ENCODE results near the gene KIF26B.
A peak's percentile ranks its signal among the peaks of the same experiment; 100 is the strongest.
"Not testable (repeated sequence)": the region's sequence is repeated elsewhere in the genome, so short reads cannot be mapped to it uniquely, and the experiment has no call there.

KIF26B gene

DNA sequence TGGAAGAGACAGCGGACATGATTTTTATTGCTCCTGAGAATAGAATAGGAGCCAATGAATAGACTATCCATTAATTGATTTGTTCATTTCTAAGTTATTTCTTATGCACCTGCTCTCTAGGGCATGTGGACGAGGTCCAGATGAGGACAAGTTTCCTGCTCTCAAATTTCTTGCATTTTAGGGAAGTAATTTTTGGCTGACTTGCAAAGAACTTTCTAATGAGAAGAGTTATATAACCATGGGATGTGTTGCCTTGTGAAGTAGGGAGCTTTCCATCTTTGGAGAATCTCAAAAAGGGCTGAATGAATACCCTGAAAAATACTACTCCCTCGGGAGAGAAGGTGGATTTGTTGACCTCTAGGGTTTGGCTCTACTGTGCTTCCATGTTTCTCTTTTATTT is 243.0 kb downstream of the KIF26B start:
- no peak for DNase-seq

DNA sequence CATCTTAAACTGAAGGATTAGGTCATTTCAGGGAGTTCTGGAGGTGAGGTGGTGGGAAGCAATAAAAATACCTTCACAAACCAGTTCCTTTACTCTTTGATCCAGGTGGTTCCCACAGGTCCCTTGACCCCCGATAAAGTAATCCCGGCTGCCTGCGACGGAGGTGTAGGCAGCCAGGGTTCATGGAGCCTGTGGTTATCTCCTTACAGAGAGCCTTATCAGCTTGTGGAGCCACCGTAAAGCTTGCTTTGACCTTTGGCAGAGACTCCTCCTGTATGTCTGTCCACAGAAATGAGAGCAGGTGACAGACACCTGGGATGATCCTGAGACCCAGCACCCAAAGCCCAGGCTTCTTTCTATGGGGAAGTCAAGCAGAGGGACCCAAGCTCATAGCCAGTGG is 243.4 kb downstream of the KIF26B start:
- no peak for DNase-seq

DNA sequence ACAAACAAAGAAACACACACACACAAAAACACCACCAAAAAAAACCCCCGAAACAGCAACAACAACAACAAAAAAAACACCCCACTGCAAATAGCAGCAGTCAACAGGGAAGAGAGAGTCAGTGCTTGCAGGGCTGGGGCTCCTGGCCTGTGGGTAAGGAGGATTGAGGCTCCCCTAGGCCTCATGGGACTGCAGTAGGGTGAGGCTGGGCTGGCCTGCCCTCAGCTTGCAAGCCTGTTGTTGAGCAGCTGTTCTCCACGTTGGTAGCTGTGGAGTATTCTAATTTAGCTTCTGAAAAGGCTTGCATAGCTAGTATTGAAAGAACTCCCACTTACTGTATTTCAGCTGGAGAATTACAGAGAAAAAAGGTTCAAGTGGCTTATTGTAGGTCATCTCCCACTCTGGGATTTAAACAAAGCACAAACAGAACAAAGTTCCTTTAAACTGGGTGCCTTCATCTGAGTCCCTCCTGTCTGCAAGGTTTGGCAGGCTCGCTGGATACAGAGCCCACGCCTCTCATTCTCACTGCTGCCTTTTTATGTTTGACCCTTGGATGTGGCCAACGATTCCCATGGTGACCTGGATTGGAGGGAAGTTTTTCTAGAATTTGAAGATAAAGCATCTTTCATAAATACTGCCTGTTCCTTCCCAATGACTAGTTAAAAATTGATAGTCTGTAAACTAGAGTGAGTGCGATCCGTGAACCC is 247.2 kb downstream of the KIF26B start:
- DNase-seq, result no peak

DNA sequence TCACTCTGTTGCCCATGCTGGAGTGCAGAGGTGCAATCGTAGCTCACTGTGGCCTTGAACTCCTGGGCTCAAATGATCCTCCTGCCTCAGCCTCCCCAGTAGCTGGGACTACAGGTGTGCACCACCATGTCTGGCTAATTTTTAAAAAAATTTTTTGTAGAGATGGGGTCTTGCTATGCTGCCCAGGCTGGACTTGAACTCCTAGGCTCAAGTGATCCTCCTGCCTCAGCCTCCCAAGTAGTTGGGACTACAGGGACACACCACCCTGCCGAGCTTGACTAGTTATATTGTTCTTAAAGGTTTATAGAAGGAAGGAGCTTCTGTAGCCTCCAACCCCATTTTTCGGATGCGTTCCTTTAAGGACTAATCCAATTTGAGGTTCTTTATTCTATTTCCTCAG is 248.2 kb downstream of the KIF26B start:
- DNase-seq, result not testable (repeated sequence)

DNA sequence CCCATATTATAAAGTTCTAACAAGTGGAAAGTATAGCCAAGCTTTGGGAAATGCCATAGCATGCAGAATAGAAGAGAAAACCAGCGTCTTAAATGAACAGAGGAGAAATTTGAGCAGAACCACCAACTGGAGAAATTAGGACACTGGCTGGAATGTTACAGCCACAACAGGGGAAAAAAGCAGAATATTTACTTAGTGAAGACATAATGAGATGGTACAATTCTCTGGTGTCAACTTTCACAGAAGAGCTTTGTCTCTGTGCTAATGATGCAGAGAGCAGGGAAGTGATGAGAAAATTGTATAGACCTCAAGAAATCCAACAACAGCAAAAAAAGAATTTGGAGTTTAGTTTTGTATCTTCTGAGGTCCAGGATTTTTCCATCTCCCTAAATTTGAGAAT is 249.7 kb downstream of the KIF26B start:
- DNase-seq, result no peak

DNA sequence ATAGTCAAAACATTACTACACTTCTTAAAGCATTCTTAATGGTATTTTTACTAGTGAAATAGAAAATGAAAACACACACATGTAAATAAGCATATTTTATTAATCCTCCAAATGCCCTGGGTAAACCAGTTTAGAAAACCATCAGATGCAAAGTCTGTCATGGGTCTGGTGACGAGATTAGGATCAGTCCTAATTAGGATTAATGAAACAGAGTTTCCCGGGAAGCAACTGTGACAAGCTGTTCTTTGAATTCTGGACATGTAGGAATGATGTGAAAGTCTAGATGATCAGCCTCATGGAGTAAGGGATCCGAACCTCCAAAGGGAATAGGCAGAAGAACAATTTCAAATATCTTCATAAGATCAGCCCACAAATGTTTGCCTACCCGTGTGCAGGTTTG is 250.2 kb downstream of the KIF26B start:
- no peak for DNase-seq

DNA sequence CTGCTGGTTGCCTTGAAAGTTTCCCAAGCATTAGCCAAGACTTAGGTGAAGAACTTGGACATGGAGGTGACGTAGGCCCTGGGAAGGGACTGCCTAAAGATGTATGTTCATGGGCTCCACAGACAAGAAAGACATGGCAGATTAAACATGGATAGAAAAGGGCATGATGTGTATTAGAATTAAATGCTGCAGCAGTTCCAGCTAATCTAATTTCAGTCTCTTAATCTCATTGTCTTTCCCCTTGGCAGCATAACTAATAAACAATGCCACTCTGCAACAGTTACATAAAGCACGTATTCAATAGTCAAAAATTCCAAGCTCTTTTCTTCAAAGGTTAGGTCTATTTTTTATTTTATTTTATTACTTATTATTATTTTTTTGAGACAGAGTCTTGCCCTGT is 251.6 kb downstream of the KIF26B start:
- DNase-seq, result no peak

DNA sequence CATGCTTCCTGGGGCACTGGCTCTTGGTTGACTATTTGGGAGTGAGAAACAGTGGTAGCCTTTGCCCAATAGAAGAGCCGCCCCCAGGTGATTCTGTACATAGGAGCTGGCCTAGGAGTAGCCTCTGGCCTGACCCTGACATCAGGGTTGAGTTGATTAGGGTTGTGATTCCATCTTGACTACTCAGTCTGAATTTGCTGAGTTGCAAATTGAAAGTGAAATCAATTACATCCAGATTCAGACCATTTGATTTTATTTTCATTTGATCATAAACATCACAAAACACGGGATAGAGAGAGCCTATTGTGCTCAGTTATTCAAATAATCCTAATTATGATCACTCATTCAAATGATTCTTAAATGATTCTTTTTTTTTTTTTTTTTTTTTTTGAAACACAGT is 253.2 kb downstream of the KIF26B start:
- DNase-seq, result no peak

DNA sequence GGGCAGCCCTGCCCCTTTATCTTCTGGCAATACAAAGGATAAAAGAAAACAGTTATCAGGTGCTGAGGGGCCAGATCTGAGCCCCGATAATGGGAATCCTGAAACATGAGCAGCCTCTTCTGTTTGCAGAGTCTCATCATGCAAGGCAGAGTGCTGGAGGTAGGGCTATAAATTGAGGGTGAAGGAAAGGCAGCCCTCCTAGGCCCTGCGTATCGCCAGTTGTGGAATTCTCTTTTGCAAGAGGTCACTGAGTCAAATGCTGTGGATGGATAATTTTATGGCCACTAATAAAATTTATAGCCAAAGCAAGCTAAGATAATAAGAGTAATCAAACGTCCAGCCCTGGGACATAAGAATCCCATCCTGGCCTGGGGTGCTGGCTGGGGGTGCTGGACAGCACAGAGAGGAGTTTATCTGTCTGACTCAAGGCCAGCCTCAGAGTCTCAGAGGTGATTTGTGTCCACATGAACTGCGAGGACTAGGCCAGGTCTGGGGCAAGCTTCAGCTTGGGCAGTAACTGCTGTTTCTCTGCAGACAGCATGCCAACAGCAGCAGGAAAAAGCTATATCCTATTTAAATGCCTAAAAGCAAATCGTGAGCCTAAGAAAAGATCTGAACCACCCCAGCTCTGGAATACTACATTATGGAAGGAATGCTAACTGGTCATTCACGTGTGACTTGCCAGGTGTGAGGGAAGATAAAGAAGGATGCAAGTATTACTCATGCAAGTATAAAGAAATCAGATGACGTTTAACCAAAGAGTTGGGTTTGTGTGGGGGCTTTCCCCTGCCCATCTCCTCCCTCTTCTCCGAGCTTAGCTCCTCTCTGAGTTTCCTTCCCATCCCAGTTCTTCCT is 254.8 kb downstream of the KIF26B start:
- no peak for DNase-seq

DNA sequence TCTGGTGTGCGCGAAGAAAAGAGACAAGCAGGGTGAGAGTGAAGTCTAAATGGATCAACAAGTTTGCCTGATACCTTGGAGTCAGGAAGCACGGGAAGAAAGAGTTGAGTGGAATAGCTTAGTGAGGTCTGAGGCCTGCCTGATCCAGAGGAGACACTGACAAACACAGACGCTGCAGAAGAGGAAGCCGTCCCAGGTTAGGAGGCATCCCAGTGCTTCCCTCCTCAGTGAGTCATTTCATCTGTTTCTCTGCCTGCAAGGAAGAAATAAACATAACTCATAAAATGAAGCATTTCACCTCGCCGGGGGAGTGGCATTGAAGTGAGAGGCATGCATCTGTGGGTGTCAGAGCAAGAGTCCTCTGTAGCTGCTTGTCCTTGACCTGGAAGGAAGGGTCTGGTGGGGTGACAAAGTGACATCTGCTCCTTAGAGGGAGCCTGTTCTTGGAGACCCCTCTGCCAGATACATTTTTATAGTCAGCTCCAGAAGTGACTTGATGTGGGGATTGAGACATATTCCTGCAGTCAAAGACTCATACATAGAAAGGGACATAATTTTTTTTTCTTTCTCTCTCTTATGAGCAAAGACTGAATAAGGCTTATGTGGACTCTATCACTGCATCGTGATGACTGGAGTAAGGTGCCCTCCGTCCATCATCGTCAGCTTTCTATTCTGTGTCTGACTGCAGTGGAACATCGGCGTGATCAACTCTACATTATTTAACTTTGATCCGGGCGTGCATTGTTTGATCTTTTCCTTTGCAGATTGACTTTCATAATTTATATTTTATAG is 256.7 kb downstream of the KIF26B start:
- DNase-seq, result no peak

DNA sequence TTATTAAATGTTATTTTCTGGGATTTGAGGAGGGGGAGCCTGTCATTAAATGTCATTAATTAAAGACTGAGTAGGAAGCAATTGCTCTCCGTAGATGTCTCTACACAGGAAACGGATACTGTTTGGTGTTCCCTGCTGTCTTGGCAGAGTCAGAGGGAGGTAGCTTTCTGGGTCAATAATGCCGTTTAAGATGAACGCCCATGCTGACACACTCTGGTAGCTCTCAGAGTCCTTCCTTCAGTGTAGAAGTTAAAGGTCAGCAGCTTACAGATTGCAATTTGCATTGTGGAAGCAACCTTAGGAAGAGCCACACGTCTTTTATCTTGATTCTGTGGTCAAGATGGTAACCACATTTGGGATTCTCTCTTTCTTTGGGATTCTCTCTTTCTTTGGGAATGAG is 257.5 kb downstream of the KIF26B start:
- DNase-seq, result no peak

DNA sequence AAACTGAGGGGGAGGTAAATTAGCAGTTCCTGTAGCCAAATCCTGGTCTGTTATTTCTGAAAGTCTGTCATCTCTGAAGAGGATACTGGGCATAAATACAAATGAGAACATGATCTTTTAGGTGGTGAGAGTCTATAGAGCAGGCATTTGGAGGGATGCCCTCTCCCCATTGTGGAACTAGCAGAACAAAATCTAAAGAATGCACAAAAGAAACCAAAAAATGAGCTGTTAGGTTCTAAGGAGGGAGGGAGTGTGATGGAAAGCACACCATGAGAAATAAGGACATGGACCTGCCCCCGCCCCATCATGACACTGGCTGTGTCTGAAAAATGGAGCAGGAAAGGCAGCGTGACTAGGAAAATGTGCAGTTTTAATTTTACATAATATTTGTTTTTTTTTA is 262.0 kb downstream of the KIF26B start:
- no peak for DNase-seq

DNA sequence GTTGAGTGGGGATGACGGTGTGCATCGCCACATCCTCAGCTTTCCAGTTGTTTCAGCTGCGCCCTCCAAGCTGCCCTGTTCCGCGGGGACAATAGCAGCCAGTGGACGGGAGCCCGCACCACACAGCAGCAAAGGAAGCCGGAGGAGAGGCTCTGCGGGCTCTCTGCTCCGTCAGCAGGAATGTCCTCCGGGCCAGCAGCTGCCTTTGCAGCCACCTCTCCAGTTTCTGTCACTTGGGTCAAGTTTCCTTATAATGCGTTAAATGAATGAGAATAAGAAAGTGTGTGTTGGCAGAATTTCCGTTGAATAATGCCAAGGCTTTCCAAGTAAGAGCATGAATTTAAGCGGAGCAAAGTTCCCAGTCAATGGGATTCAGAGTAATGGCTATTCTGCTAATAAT is 263.3 kb downstream of the KIF26B start:
- no peak for DNase-seq

DNA sequence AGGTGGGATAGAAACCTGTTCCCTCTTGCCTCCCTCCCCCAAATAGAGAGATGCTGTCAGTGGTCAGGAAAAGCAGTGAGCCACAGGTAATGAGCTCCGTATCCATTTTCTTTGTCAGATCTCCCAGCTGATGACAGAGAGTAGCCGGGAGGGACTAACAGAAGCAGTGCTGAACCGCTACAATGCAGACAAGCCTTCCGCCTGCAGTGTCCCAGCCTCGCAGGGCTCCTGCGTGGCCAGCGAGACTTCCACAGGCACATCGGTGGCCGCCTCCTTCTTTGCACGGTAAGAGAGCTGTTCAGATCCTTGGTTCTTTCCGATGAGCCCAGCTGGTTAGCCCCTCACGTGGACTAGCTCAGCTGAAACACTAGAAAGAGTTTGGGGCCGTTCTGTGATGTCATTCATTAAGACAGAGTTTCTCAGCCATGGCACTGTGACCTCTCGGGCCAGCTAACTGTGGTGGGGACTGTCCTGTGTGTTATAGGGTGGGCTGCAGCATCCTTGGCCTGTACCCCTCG is 264.7 kb downstream of the KIF26B start:
- DNase-seq, result peak; percentile 48

DNA sequence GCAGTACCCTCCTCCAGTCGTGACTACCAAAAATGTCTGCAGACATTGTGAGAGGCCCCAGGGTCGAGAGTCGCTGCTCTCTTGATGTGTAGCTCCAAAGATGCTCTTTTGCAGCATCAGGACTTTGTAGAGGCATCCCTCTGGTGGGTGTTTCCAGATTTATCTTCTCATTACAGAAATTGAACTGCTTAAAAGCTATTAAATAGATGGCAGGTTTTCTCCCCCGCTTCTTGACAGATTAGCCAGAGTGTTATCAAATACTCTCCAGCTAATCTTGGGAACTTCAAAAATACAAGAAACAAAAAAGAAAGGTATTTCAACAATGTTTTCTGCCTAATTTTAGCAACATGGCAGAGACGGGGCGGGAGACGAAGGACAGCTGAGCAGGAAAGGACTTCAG is 265.2 kb downstream of the KIF26B start:
- no peak for DNase-seq

DNA sequence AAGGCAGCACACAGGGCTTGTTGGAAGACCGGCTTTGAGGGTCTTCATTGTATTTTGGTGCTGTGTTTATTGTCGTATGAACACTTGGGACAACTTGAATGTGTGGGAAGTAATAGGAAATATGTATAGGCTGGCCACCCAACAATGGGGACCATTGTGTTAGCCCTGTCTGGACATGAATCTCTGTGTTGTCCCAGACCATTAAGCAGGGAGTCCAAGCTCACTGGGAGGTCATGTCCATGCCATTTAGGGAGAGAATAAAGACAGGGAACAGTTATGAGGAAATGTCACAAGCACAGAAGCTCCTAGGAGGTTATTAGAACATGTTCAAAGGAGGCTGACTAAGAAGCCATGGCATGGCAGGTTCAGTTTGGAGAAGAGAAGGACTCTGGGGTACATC is 266.1 kb downstream of the KIF26B start:
- no peak for DNase-seq

DNA sequence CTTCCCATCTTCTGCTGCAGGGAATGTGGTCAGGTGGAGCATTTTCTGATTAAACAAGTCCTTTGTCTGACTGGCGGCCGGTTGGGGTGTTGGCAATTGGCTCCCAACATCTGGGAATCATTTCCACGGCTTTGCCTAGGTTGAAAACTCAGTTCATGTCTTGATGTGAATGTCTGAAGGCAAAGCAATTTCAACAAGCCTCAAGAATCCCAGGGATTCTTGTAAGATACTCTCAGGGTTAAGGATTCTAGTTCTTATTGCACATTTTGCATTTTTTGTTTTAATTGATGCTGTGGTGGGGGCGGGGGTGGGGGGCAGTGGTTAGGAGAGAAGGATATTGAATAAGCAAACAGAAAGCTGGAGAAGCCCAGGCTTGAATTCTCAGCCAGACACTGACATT is 273.9 kb downstream of the KIF26B start:
- DNase-seq, result no peak

DNA sequence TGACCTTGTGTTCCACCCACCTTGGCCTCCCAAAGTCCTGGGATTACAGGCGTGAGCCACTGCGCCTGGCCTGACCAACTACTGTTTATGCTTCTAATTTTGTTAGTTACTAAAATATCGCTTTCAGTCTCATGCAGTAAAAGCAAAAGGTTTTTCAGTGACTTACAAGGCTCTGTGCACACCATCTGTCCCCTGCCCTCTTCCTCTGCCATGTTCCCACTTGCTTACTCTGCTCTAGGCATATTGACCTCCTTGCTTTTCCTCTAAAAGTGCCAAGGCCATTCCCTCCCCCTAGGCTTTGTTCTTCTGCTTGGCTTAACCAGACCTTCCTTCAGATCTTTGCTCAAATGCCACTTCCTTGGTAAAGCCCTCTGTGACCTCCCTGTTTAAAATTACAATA is 276.9 kb downstream of the KIF26B start:
- DNase-seq, result no peak

DNA sequence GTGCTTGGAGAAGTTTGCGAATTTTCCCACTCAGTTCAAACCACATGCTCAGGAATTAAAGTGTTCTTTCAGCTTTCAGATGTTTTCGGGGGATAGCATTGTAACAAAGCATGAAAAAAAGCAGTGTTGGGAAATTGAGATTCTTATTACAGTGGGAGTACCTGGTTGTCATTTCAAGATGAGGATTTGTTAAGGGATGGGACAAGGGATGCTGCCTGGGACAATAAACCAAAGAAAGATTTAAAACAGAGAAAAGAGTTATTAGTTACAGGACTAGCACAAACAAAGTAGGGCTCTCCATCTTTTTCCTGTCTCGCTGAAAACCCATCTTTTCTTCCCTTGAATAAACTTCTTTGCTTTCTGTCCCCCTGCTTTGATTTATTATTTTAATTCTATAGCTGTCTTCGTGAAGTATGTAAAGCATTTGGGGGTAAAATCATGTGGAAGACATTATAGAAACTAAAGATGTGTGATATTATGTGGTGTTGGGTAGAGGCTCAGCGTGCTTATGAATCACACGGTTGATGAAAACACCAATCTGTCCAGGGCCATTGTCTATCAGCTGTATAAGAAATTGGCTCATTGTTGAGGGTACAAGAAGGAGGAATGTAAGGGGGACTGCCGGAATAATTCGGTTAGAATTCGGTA is 277.6 kb downstream of the KIF26B start:
- DNase-seq, result no peak

DNA sequence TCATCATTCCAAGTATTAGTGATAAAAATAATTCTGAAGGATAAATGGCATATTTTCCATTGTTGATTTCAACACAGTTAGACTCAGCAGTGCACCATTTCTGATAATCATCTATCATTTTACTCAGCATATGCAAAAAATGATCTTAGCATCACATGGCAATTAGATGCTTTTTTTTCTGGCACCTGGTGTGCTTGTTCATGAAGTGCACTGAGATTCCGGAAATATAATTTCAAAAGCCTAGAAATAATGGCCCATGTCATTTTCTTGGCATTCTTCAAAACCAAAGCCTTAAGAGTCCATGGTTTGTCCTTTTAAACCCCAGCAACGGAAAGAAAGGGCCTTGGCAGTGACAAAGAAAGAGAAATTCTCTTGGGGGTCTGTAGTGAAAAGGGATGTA is 278.8 kb downstream of the KIF26B start:
- DNase-seq, result no peak

DNA sequence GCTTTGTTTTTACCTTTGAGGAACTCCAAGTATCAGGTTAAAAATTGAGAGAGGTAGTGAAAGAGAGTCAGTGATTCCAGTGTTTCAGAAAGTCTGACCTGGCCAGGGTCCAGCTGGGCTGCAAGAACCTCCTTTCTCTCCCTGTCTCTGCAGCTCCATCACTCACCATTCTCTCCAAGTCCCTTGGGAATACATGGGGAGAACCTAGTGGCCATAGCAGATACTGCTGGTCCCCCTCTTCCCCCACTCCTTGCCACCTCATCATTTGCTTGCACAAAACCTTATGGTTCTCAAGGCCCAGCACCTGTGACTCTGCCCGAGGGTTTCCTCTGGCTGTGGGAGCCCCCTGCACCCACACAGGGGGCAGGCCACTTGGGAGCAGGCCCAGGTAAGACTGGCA is 279.5 kb downstream of the KIF26B start:
- DNase-seq, result no peak

DNA sequence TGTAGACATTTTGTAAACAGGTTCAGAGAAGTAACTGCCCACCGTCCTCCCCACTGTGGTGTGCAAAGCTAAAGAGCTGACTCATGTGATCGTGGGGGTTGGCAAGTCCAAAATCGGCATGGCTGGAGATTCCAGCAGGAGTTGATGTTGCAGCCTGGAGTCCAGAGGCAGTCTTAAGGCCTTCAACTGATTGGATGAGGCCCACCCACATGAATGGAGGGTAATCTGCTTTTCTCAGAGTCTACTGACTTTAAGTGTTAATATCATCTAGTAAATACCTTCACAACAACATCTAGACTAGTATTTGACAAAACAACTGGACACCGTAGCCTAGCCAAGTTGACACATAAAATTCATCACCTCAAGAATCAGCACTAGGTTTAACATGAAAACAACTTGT is 281.6 kb downstream of the KIF26B start:
- no peak for DNase-seq
